Measurements from ENCODE around the gene NSMCE4A. TPM values are rescaled to one million over a fixed set of nuclear protein-coding genes. Genes with fewer than 3 reads are reported as not detected.

The NSMCE4A gene
- total and polyA plus RNA-seq, 9 of the 15 experiments (the other 6 are each of a cell fraction or from before 2014, with no cell fraction given): 8.4 to 88.5 (median 46.4) TPM

DNA sequence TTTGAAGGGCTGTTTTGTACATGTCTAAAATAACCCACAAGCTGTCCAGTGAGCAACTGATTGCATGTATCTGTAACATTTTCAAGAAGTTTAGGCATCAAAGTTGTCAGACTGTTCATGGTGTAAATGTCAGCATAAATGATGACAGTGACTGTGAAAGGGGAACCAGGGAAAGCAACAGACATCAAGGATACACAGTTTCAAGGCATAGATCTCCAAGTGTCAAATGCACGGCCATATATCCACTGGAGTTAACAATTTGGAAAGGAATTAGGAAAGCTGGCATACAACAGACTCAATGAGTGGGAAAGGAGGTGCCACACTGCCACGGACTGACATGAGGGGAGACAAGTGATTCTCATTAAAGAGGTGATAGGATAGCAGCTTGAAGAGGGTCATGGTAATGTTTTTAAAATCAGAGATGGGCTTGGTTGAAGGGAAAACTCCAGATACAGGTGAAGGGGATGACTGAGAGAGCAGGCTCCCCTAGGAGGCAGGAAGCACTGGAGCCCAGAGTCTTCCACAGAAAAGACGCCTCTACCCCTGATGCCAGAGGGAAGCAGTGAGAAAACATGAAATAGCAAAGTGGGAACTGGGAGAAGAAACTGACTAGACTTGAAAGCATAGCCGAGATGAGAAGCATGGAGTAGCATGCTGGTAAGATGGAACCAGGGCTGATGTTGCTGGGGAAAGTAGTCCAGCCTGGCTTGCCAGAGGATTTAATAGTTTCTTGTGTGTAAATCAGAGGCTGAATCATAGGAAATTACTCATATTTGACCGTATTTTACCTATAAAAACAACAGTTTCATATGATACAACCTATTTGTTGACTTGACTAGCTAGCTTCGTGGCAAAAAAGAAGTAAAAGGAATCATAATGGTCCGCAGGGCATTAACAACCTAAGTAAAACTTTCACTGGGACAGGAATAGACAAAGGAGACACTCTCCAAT, 18.6 kb downstream of the NSMCE4A start:
- no peaks in the 10 kb centered on the region for H3K9me1 ChIP-seq (ENCODE audit: control insufficient read depth, insufficient read depth, low read length)
- ChIA-PET CTCF (ENCODE audit: low intra/inter-chr PET ratio) (no interaction called here), POLR2A (no interaction called here)
- no peaks in the 10 kb centered on the region for H4K20me1 ChIP-seq (replicated peaks; ENCODE audit: control insufficient read depth, insufficient read depth, low read length)
- in situ Hi-C loops (cut with MboI): no loop called here
- no peaks in the 10 kb centered on the region for H3K4me1 ChIP-seq (replicated peaks in 1 of 2; ENCODE audit: control insufficient read depth in 2 of 2, insufficient read depth in 2 of 2, low read length in 2 of 2)
- no peak for DNase-seq (ENCODE audit: extremely low read depth in 1 of 4, low spot score in 3 of 4)
- BruUV-seq (replicated peaks): no TSS peak
- no peak overlapping the region for H3K4me2 ChIP-seq (ENCODE audit: insufficient read depth, low read length)
- FAIRE-seq: no peak
- H3K9me3 ChIP-seq (replicated peaks; ENCODE audit: control insufficient read depth, insufficient read depth, low read depth, low read length): no peaks in the 10 kb centered on the region
- H3K36me3 ChIP-seq (ENCODE audit: control insufficient read depth, insufficient read depth, low read length): peaks cover 25% of the 10 kb centered on the region; the same call in 1 of the 3 replicates
- no peak overlapping the region for H3K9ac ChIP-seq (ENCODE audit: insufficient read depth in 1 of 2, low read depth in 2 of 2, low read length in 2 of 2)
- H3K79me2 ChIP-seq (ENCODE audit: control insufficient read depth, insufficient read depth, low read length): no peaks in the 10 kb centered on the region
- intact Hi-C loops (cut with micrococcal nuclease): no loop called here
- TF ChIP-seq NR2C1 (IDR thresholded peaks at IDR 0.05) (no peak), NR2C1 (tag; IDR thresholded peaks at IDR 0.05) (no peak), PHTF2 (CRISPR knock-in tag; IDR thresholded peaks at IDR 0.05) (no peak), MTA2 (IDR thresholded peaks at IDR 0.05; ENCODE audit: low read depth) (no peak), NKRF (IDR thresholded peaks at IDR 0.05; ENCODE audit: borderline replicate concordance) (no peak), RCOR1 (IDR thresholded peaks at IDR 0.05; ENCODE audit: borderline replicate concordance in 1 of 2, low read depth in 2 of 2, low read length in 2 of 2) (no peak)
- TF ChIP-seq, protein P1, sequence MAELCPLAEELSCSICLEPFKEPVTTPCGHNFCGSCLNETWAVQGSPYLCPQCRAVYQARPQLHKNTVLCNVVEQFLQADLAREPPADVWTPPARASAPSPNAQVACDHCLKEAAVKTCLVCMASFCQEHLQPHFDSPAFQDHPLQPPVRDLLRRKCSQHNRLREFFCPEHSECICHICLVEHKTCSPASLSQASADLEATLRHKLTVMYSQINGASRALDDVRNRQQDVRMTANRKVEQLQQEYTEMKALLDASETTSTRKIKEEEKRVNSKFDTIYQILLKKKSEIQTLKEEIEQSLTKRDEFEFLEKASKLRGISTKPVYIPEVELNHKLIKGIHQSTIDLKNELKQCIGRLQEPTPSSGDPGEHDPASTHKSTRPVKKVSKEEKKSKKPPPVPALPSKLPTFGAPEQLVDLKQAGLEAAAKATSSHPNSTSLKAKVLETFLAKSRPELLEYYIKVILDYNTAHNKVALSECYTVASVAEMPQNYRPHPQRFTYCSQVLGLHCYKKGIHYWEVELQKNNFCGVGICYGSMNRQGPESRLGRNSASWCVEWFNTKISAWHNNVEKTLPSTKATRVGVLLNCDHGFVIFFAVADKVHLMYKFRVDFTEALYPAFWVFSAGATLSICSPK (IDR thresholded peaks at IDR 0.05; ENCODE audit: borderline replicate concordance): no peak
- WGBS (ENCODE audit: insufficient coverage, low coverage, missing lambda C conversion rate): 80% methylated on average over 6 of the region's 7 CpGs
- no peak overlapping the region for H3K4me3 ChIP-seq
- no peak overlapping the region for H2AFZ ChIP-seq (ENCODE audit: low read depth, low read length)
- no peak for ATAC-seq
- no peak overlapping the region for H3K27ac ChIP-seq (ENCODE audit: extremely low read depth, low read depth, low read length)
- H3K27me3 ChIP-seq (ENCODE audit: control insufficient read depth in 2 of 2, insufficient read depth in 2 of 2, low read length in 2 of 2): no peaks in the 10 kb centered on the region

Data from K562 (cell line).